HepG2 (cell line): ENCODE data around the gene KLB. TPM values are rescaled to one million over a fixed set of nuclear protein-coding genes. Genes with fewer than 3 reads are reported as not detected.

Experiments
- BCL3 ChIP-seq: sonication (generic); formaldehyde crosslinking; IDR thresholded peaks from 2 replicates; pipeline ENCODE4 v1.5.1; 2020; ENCODE audit warnings: mild to moderate bottlenecking, missing genetic modification reagents, moderate library complexity
- CENPT ChIP-seq: sonication (generic); formaldehyde crosslinking; IDR thresholded peaks from 2 replicates; pipeline ENCODE4 v1.8.0; 2022; ENCODE audit warnings: low read depth, mild to moderate bottlenecking, moderate library complexity, missing genetic modification reagents
- CREBL2 ChIP-seq: sonication (generic); formaldehyde crosslinking; IDR thresholded peaks from 2 replicates; pipeline ENCODE4 v1.8.1; 2023; ENCODE audit warnings: missing genetic modification reagents, mild to moderate bottlenecking, borderline replicate concordance
- HNF4A ChIP-seq: sonication (generic); formaldehyde crosslinking; IDR thresholded peaks from 2 replicates; pipeline ENCODE4 v1.4.0; 2020; ENCODE audit warnings: missing genetic modification reagents
- KIAA2018 ChIP-seq: sonication (generic); formaldehyde crosslinking; IDR thresholded peaks from 2 replicates; pipeline ENCODE4 v1.5.0; 2020; ENCODE audit warnings: mild to moderate bottlenecking, missing genetic modification reagents, borderline replicate concordance
- KMT2A ChIP-seq: sonication (generic); formaldehyde crosslinking; IDR thresholded peaks from 2 replicates; pipeline ENCODE4 v1.4.0; 2020; ENCODE audit warnings: missing genetic modification reagents
- LCORL ChIP-seq, 2 experiments: fragments of 450-650 bp in 1 of 2; sonication (generic) in 1 of 2; formaldehyde crosslinking in 1 of 2; IDR thresholded peaks; 2 replicates each; pipeline versions ENCODE4 v1.5.0 to v1.6.1; 2017 to 2020; ENCODE audit warnings: antibody characterized with exemption in 1 of 2, missing genetic modification reagents in 1 of 2
- NFRKB ChIP-seq: fragments of 450-650 bp; IDR thresholded peaks from 2 replicates; pipeline ENCODE4 v1.6.1; 2017
- SP4 ChIP-seq: sonication (generic); formaldehyde crosslinking; IDR thresholded peaks from 2 replicates; pipeline ENCODE4 v1.8.1; 2023; ENCODE audit warnings: mild to moderate bottlenecking, missing genetic modification reagents
- ZBTB8A ChIP-seq: sonication (generic); formaldehyde crosslinking; IDR thresholded peaks from 2 replicates; pipeline ENCODE4 v1.4.0; 2020; ENCODE audit warnings: mild to moderate bottlenecking, low read depth, missing genetic modification reagents, borderline replicate concordance
- ZFP36L1 ChIP-seq: sonication (generic); formaldehyde crosslinking; IDR thresholded peaks from 2 replicates; pipeline ENCODE4 v1.8.0; 2022; ENCODE audit warnings: mild to moderate bottlenecking, missing genetic modification reagents, moderate library complexity
- ZNF501 ChIP-seq: sonication (generic); formaldehyde crosslinking; IDR thresholded peaks from 2 replicates; pipeline ENCODE4 v1.5.1; 2020; ENCODE audit warnings: mild to moderate bottlenecking, moderate library complexity, missing genetic modification reagents
- ZNF713 ChIP-seq: sonication (generic); formaldehyde crosslinking; IDR thresholded peaks from 2 replicates; pipeline ENCODE4 v1.4.0; 2020; ENCODE audit warnings: mild to moderate bottlenecking, missing genetic modification reagents
- ZNF761 ChIP-seq: sonication (generic); formaldehyde crosslinking; conservative IDR thresholded peaks from 2 replicates; pipeline ENCODE4 v1.4.0; 2020; ENCODE audit warnings: mild to moderate bottlenecking, missing genetic modification reagents
- ZNF781 ChIP-seq: sonication (generic); formaldehyde crosslinking; IDR thresholded peaks from 2 replicates; pipeline ENCODE4 v1.5.1; 2020; ENCODE audit warnings: borderline replicate concordance, mild to moderate bottlenecking, missing genetic modification reagents; ENCODE audit errors: not compliant biosample characterization
- ZSCAN30 ChIP-seq: sonication (generic); formaldehyde crosslinking; IDR thresholded peaks from 2 replicates; pipeline ENCODE4 v1.5.0; 2020; ENCODE audit warnings: mild to moderate bottlenecking, missing genetic modification reagents
- polyA plus RNA-seq, 8 experiments: library from polyadenylated mRNA; depleted of rRNA in 3 of 8; stranded (reverse) in 7 of 8; unstranded in 1 of 8; fragments of >200 nt; fragmentation: Illumina TruSeq in 4 of 8; extraction: Trizol in 4 of 8; gene quantifications; 2 replicates each; pipeline versions ENCODE4 v1.2.1 to v1.2.3, GENCODE V29; 2011 to 2016; ENCODE audit warnings: low read depth in 4 of 8, missing spikeins in 1 of 8, mixed read lengths in 1 of 8; ENCODE audit not compliant: insufficient read depth in 1 of 8
- total RNA-seq, 5 experiments: library from RNA; depleted of rRNA; stranded (reverse); fragments of >200 nt; fragmentation: Illumina TruSeq; extraction: Trizol; gene quantifications; 2 replicates each; pipeline ENCODE4 v1.2.3, GENCODE V29; 2016; ENCODE audit warnings: low read depth in 1 of 5

Gene KLB
- total and polyA plus RNA-seq, 2 of the 13 experiments (the other 11 are each of a cell fraction or from before 2014, with no cell fraction given): 25.3 to 82.0 TPM

GRCh38 chr4:39365830-39366771, 40.6 kb upstream of the KLB start, which contains the start of gene RFC1 (continued):
- TF ChIP-seq KIAA2018 (CRISPR knock-in tag) (peak; percentile 85; the same call in 1 of the 2 replicates), LCORL (IDR thresholded peaks at IDR 0.05) (no peak), LCORL (CRISPR knock-in tag; IDR thresholded peaks at IDR 0.05) (peak; percentile 94), ZFP36L1 (CRISPR knock-in tag) (peak; percentile 99), NFRKB (no peak), ZNF761 (CRISPR knock-in tag) (peak; percentile 97), HNF4A (CRISPR knock-in tag) (peak; percentile 24; the same call in 1 of the 2 replicates), ZNF713 (CRISPR knock-in tag) (no peak; the same call in 1 of the 2 replicates), KMT2A (CRISPR knock-in tag) (peak; percentile 87), ZNF781 (CRISPR knock-in tag) (peak; percentile 99), BCL3 (CRISPR knock-in tag) (peak; percentile 99), ZNF501 (CRISPR knock-in tag) (peak; percentile 94), SP4 (CRISPR knock-in tag) (peak; percentile 93), CENPT (peak; percentile 98), ZSCAN30 (CRISPR knock-in tag) (peak; percentile 84; the same call in 1 of the 2 replicates), CREBL2 (CRISPR knock-in tag) (peak; percentile 97), ZBTB8A (CRISPR knock-in tag) (peak; percentile 85)
